ENCODE data around the gene LRRC8A. TPM values are rescaled to one million over a fixed set of nuclear protein-coding genes. Genes with fewer than 3 reads are reported as not detected.

LRRC8A gene
- total and polyA plus RNA-seq, 2 experiments from 2014 or later = 37.3 to 80.5 TPM

DNA sequence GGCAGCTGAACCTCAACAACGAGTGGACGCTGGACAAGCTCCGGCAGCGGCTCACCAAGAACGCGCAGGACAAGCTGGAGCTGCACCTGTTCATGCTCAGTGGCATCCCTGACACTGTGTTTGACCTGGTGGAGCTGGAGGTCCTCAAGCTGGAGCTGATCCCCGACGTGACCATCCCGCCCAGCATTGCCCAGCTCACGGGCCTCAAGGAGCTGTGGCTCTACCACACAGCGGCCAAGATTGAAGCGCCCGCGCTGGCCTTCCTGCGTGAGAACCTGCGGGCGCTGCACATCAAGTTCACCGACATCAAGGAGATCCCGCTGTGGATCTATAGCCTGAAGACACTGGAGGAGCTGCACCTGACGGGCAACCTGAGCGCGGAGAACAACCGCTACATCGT, 26.4 kb downstream of the LRRC8A start (continued):
- TF ChIP-seq, protein P1, sequence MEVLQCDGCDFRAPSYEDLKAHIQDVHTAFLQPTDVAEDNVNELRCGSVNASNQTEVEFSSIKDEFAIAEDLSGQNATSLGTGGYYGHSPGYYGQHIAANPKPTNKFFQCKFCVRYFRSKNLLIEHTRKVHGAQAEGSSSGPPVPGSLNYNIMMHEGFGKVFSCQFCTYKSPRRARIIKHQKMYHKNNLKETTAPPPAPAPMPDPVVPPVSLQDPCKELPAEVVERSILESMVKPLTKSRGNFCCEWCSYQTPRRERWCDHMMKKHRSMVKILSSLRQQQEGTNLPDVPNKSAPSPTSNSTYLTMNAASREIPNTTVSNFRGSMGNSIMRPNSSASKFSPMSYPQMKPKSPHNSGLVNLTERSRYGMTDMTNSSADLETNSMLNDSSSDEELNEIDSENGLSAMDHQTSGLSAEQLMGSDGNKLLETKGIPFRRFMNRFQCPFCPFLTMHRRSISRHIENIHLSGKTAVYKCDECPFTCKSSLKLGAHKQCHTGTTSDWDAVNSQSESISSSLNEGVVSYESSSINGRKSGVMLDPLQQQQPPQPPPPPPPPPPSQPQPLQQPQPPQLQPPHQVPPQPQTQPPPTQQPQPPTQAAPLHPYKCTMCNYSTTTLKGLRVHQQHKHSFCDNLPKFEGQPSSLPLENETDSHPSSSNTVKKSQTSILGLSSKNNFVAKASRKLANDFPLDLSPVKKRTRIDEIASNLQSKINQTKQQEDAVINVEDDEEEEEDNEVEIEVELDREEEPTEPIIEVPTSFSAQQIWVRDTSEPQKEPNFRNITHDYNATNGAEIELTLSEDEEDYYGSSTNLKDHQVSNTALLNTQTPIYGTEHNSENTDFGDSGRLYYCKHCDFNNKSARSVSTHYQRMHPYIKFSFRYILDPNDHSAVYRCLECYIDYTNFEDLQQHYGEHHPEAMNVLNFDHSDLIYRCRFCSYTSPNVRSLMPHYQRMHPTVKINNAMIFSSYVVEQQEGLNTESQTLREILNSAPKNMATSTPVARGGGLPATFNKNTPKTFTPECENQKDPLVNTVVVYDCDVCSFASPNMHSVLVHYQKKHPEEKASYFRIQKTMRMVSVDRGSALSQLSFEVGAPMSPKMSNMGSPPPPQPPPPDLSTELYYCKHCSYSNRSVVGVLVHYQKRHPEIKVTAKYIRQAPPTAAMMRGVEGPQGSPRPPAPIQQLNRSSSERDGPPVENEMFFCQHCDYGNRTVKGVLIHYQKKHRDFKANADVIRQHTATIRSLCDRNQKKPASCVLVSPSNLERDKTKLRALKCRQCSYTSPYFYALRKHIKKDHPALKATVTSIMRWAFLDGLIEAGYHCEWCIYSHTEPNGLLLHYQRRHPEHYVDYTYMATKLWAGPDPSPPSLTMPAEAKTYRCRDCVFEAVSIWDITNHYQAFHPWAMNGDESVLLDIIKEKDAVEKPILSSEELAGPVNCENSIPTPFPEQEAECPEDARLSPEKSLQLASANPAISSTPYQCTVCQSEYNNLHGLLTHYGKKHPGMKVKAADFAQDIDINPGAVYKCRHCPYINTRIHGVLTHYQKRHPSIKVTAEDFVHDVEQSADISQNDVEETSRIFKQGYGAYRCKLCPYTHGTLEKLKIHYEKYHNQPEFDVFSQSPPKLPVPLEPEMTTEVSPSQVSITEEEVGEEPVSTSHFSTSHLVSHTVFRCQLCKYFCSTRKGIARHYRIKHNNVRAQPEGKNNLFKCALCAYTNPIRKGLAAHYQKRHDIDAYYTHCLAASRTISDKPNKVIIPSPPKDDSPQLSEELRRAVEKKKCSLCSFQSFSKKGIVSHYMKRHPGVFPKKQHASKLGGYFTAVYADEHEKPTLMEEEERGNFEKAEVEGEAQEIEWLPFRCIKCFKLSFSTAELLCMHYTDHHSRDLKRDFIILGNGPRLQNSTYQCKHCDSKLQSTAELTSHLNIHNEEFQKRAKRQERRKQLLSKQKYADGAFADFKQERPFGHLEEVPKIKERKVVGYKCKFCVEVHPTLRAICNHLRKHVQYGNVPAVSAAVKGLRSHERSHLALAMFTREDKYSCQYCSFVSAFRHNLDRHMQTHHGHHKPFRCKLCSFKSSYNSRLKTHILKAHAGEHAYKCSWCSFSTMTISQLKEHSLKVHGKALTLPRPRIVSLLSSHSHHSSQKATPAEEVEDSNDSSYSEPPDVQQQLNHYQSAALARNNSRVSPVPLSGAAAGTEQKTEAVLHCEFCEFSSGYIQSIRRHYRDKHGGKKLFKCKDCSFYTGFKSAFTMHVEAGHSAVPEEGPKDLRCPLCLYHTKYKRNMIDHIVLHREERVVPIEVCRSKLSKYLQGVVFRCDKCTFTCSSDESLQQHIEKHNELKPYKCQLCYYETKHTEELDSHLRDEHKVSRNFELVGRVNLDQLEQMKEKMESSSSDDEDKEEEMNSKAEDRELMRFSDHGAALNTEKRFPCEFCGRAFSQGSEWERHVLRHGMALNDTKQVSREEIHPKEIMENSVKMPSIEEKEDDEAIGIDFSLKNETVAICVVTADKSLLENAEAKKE (CRISPR knock-in tag; IDR thresholded peaks at IDR 0.05) = no peak
- TF ChIP-seq, protein P2, sequence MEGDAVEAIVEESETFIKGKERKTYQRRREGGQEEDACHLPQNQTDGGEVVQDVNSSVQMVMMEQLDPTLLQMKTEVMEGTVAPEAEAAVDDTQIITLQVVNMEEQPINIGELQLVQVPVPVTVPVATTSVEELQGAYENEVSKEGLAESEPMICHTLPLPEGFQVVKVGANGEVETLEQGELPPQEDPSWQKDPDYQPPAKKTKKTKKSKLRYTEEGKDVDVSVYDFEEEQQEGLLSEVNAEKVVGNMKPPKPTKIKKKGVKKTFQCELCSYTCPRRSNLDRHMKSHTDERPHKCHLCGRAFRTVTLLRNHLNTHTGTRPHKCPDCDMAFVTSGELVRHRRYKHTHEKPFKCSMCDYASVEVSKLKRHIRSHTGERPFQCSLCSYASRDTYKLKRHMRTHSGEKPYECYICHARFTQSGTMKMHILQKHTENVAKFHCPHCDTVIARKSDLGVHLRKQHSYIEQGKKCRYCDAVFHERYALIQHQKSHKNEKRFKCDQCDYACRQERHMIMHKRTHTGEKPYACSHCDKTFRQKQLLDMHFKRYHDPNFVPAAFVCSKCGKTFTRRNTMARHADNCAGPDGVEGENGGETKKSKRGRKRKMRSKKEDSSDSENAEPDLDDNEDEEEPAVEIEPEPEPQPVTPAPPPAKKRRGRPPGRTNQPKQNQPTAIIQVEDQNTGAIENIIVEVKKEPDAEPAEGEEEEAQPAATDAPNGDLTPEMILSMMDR (conservative IDR thresholded peaks at IDR 0.05; ENCODE audit: low read depth in 2 of 2) = no peak
- no peak for TF ChIP-seq POLR2AphosphoS5 (IDR thresholded peaks at IDR 0.05; ENCODE audit: low read depth)
- TF ChIP-seq ZNF331 (CRISPR knock-in tag; IDR thresholded peaks at IDR 0.05; ENCODE audit: low read depth) = no peak
- no peak for TF ChIP-seq EZH2 (IDR thresholded peaks at IDR 0.05; ENCODE audit: low read depth, unreplicated experiment)
- no peak for TF ChIP-seq JUNB (IDR thresholded peaks at IDR 0.05; ENCODE audit: unreplicated experiment)
- no peak for TF ChIP-seq NANOG (IDR thresholded peaks at IDR 0.05; ENCODE audit: borderline replicate concordance)
- no peak for TF ChIP-seq EZH2phosphoT487 (IDR thresholded peaks at IDR 0.05; ENCODE audit: unreplicated experiment)
- no peak for TF ChIP-seq CREB1 (CRISPR knock-in tag; IDR thresholded peaks at IDR 0.05; ENCODE audit: low read depth)
- no peak for TF ChIP-seq STAT1 (IDR thresholded peaks at IDR 0.05; ENCODE audit: unreplicated experiment)
